SIG-M5 treated with dmso at 0.1 percent for 504 hours (cell line): Measurements from ENCODE around the gene CHCHD1.
"Not testable (repeated sequence)": the region's sequence is repeated elsewhere in the genome, so short reads cannot be mapped to it uniquely, and the experiment has no call there.

Source experiments
- DNase-seq: peaks from one replicate; lab custom pipeline; 2025; ENCODE audit not compliant: unreplicated experiment; lab: John Stamatoyannopoulos, UW

Gene CHCHD1

DNA sequence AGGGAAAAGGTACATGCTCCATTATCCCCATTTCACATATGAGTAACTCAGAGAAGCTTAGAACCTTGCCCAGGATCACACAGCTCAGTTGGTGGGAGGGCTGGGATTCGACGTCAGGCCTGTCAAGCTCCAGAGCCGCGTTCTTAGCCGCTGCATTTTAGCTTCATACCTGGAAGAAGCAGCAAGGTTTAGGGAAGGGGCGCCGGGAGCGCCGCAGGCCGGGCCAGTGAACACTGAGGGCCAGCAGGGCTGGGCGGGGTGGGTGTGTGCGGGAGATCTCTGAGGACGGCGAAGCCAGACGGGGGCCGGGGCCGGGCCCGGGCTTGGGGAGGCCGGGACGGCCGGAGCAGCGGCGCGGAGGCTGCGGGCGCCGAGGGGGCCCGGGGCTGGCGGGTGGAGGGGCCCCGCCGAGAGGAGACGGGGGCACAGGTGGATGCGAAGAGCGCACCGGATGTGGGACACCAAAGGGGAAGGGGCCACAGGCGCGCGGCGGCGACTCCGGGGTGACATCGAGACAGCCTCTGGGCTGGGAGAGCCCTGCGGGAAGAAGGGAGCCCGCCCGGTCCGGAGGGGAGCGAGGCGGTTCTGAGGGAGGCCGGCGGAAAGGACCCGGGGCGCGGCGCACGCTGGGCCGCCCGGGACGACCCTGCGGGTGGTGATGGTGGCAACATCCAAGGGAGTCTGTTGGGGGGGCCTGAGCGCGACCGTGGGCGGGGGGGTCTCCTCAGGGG lies 29.1 kb downstream of the CHCHD1 start:
- no peak for DNase-seq

DNA sequence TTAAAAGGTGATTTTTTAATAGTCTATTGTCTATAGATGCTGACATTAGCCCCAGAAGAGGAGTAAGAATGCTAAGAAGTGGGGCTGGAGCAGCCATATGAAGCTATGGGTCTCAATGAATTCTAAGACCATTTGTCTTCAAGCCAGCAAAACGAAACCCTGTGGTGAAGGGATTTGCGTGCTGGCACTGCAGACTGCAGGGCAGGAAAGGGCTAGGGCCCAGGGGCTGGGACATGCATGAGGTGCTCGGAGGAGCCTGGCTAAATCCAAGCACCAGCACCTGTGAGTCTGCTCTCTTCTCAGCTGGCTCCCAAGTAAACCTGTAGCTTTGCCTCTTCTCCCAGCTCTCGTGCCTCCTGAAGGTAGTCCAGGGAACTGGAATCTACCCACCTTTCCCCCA lies 30.8 kb downstream of the CHCHD1 start:
- no peak for DNase-seq

GRCh38 chr10:73813333-73813732 lies 31.5 kb downstream of the CHCHD1 start:
- DNase-seq = no peak

DNA sequence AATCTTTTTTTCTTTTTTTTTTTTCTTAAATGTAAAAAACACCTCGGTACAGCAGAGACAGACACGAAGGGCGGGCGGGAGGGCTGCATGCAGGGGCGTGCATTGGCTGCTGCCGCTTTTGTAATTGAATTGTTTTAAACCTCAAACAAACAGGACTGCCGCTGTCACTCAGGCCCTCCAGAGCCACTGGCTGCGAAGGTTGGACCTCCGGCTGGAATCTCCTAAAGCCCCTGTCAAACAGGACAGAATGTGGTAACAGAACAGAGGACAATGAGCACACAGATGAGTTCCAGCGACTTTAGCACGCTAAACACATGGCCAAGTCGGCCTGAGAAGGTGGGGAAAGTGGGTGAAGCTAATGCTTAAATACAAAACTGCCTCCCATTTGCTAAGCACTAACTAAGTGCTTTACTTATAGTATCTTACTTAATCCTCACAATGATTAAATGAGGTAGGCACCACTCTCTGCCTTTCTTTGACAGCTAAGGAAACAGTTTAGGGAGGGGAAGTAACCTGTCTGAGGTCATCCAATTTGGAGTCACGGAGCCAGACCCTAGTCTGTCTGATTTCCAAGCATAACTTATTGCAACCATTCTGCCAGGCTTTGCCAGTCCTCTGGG lies 32.5 kb downstream of the CHCHD1 start:
- DNase-seq = no peak

DNA sequence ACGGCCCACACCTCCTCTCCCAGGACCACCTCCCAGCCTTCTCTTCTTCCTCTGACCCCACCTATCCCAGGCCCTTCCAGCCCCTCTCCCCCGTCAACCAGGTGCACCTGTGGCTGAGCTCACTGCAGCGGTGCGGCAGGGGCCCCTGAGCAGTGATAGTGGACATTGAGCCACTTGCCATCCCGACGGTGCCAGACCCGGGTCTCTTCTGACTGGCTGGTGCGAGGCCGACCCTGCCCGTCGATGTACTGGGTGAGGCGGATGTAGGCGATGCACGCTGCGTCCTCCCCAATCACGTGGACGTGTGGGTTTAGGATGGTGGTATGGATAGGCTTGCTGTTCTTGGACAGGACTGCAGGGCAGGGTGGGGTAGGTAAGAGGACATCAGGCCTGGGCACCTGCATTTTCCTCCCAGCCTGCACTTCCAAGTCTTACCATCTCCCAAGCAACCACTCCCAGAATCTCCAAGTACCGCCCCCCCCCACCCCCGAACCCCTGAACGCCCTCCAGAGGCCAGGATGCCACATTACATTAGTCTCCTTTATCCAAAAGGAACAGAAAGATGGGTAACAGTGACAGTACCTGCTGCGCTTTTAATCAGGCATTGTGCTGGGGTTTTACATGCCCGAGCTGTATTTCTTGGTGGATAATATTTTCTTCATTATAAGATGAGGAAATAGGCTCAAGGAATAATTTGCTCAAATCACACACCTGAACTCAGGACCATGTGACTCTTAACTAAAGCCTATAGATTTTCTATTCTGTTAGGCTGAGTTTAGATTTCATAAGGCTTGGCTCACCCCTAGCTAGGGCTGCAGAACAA lies 33.3 kb downstream of the CHCHD1 start:
- DNase-seq = no peak

GRCh38 chr10:73815719-73816030 lies 33.8 kb downstream of the CHCHD1 start:
- no peak for DNase-seq

- no peak for DNase-seq
Measured at GRCh38 chr10:73816917-73817729, 35.3 kb downstream of the CHCHD1 start.

GRCh38 chr10:73817826-73818225 lies 36.0 kb downstream of the CHCHD1 start:
- no peak for DNase-seq

DNA sequence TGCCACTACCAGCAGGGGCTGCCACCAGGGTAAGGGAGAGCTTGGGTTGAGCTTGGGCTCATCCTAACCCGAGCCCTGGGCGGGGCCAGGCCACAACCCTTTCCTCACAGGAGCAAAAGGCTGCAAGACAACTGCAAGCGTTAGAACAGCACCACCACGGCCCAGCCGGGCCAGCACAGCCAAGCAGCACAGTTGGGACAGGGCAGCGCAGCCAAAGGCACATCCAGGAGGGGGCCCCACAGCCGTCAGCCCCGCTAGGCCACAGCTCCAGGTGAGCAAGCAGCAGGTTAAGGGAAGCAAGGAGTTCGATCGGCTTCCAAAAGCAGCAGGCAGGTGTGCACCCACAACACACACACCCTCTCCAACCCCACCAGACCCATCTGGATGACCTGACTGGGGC lies 36.6 kb downstream of the CHCHD1 start:
- no peak for DNase-seq

GRCh38 chr10:73819081-73819480 lies 37.2 kb downstream of the CHCHD1 start:
- no peak for DNase-seq

GRCh38 chr10:73819513-73820093 lies 37.8 kb downstream of the CHCHD1 start:
- DNase-seq = no peak

GRCh38 chr10:73823391-73823790 lies 41.5 kb downstream of the CHCHD1 start:
- no peak for DNase-seq

- no peak for DNase-seq
Measured at GRCh38 chr10:73824146-73824725, 42.4 kb downstream of the CHCHD1 start.

GRCh38 chr10:73827346-73828089 lies 45.7 kb downstream of the CHCHD1 start:
- DNase-seq = no peak

DNA sequence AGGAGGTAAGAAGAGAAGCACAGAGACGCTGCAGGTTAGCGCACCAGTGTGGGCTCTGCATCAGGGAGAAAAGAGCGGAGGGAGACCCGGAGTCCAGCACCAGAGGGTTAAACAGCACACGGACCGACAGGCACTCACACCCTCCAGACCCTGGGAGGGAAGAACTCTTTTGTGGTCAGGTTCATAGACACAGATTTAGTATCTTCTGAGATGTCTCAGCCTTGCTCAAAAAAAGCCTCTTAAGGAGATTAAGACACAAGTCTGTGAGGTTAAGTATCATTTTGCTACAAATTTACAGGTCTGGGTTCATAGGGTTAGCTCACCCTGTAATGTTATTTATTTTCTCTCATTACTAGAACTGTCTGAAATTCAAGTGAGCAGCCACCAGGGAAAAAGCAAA lies 46.3 kb downstream of the CHCHD1 start:
- DNase-seq = no peak

DNA sequence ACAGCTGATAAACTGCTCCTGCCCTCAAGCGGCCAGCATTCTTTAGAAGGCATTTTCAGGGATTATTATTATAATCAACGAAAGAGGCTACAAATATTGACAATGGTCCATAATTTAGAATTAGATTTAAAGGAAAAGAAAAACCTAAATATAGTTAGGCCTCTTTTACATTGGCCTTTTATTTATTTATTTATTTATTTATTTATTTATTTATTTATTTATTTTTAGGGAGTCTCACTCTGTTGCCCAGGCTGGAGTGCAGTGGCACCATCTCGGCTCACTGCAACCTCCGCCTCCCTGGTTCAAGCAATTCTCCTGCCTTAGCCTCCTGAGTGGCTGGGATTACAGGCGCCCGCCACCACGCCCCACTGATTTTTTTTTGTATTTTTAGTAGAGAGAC lies 47.2 kb downstream of the CHCHD1 start:
- DNase-seq = not testable (repeated sequence)
